DND-41 (cell line): ENCODE measurements around the gene DTNBP1.

Experiments
- EZH2 ChIP-seq: IDR thresholded peaks from 3 replicates; pipeline ENCODE4 v1.6.1; 2012; ENCODE audit warnings: borderline replicate concordance, low read depth, mild to moderate bottlenecking, moderate library complexity, low read length, inconsistent platforms; ENCODE audit not compliant: severe bottlenecking
- TF ChIP-seq, protein P1 (sequence below): IDR thresholded peaks from 2 replicates; pipeline ENCODE4 v1.5.1; 2012; ENCODE audit warnings: borderline replicate concordance, low read length, moderate library complexity, mild to moderate bottlenecking; ENCODE audit not compliant: poor library complexity, severe bottlenecking; ENCODE audit errors: extremely low read depth

DNA sequence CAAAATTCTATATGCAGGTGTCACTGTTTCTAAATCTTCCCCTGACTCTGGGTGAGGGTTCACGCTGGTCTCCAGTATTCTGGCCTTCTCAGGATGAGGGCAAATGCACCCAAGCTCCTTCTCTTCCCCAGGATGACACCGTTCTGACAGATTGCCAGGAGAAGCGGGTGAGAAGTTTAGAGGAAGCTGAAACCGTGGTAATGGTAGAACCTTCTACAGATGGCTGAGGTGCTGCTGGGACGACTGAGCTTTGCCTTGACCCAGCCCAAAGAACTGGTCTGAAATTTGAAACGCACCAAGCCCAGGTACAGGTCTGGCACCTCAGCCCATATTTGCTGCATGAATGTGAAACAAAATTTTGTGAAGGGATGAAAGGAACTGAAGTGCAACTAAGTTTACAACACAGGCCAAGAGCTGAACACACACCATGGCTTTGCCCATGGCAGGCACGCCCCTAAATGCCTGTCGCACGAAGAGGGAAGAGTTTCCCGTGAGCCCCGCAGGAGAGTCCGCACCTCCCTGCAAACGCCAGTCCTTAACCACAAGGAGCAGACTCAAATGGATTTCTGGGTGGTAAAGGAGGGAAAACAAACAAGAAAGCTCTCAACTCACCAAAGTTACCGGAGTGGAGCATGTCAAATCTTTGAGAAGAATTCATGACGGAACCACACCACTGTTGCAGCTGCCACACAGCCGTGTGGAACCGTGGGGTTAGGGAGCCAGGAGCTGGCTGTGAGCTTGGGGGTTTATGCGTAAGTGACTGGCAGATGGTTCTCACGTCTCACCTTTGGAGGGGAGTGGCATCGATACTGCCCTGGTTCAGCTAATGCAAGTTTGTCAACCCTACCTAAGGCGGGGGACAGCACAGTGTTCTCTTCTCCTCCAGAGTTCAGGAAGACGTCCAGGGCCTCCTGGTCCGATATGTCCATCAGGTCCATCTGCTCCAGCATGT is 138.9 kb downstream of the DTNBP1 start:
- TF ChIP-seq, protein P1, sequence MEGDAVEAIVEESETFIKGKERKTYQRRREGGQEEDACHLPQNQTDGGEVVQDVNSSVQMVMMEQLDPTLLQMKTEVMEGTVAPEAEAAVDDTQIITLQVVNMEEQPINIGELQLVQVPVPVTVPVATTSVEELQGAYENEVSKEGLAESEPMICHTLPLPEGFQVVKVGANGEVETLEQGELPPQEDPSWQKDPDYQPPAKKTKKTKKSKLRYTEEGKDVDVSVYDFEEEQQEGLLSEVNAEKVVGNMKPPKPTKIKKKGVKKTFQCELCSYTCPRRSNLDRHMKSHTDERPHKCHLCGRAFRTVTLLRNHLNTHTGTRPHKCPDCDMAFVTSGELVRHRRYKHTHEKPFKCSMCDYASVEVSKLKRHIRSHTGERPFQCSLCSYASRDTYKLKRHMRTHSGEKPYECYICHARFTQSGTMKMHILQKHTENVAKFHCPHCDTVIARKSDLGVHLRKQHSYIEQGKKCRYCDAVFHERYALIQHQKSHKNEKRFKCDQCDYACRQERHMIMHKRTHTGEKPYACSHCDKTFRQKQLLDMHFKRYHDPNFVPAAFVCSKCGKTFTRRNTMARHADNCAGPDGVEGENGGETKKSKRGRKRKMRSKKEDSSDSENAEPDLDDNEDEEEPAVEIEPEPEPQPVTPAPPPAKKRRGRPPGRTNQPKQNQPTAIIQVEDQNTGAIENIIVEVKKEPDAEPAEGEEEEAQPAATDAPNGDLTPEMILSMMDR: no peak
- TF ChIP-seq EZH2: no peak
